ENCODE data around the gene MRPL44.
"Not testable (repeated sequence)": the region's sequence is repeated elsewhere in the genome, so short reads cannot be mapped to it uniquely, and the experiment has no call there.

GRCh38 chr2:224000662-224001061 lies 43.4 kb downstream of the MRPL44 start:
- TF ChIP-seq, protein P1, sequence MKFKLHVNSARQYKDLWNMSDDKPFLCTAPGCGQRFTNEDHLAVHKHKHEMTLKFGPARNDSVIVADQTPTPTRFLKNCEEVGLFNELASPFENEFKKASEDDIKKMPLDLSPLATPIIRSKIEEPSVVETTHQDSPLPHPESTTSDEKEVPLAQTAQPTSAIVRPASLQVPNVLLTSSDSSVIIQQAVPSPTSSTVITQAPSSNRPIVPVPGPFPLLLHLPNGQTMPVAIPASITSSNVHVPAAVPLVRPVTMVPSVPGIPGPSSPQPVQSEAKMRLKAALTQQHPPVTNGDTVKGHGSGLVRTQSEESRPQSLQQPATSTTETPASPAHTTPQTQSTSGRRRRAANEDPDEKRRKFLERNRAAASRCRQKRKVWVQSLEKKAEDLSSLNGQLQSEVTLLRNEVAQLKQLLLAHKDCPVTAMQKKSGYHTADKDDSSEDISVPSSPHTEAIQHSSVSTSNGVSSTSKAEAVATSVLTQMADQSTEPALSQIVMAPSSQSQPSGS (IDR thresholded peaks at IDR 0.05; ENCODE audit: low read length): not testable (repeated sequence)
- not testable (repeated sequence) for TF ChIP-seq USF2 (IDR thresholded peaks at IDR 0.05; ENCODE audit: low read length); CTCF (IDR thresholded peaks at IDR 0.05; ENCODE audit: control extremely low read depth in 1 of 3, insufficient read depth in 1 of 3, low read depth in 1 of 3, low read length in 3 of 3); CEBPB (IDR thresholded peaks at IDR 0.05; ENCODE audit: low read depth, low read length); JUN (IDR thresholded peaks at IDR 0.05; ENCODE audit: low read depth, low read length); TEAD4 (IDR thresholded peaks at IDR 0.05; ENCODE audit: low read depth, low read length); CBX5 (IDR thresholded peaks at IDR 0.05; ENCODE audit: low read depth, low read length)

Measured in H1 (cell line).